Kasumi-1 (cell line): ENCODE measurements around the gene ERC2.

Experiments used
- DNase-seq, 2 experiments: peaks; one replicate each; lab custom pipeline; 2025; lab: John Stamatoyannopoulos, UW

Gene ERC2

GRCh38 chr3:55678546-55679216 is 789.6 kb downstream of the ERC2 start:
- no peak for DNase-seq

GRCh38 chr3:55676643-55677042 is 791.6 kb downstream of the ERC2 start:
- no peak for DNase-seq

GRCh38 chr3:55675478-55675877 is 792.8 kb downstream of the ERC2 start:
- DNase-seq: no peak

GRCh38 chr3:55673764-55674163 is 794.5 kb downstream of the ERC2 start:
- DNase-seq: no peak

GRCh38 chr3:55669133-55669532 is 799.1 kb downstream of the ERC2 start:
- no peak for DNase-seq

- no peak for DNase-seq
These were observed 799.9 kb downstream of the ERC2 start for GRCh38 chr3:55668359-55668758.

GRCh38 chr3:55664387-55664786 is 803.9 kb downstream of the ERC2 start:
- DNase-seq: no peak

GRCh38 chr3:55662683-55663082 is 805.6 kb downstream of the ERC2 start:
- DNase-seq: no peak

- DNase-seq: no peak
These were observed 806.7 kb downstream of the ERC2 start for GRCh38 chr3:55661571-55661970.

GRCh38 chr3:55661141-55661540 is 807.1 kb downstream of the ERC2 start:
- DNase-seq: no peak

- DNase-seq: no peak
These were observed 807.6 kb downstream of the ERC2 start for GRCh38 chr3:55660642-55661041.

GRCh38 chr3:55659701-55660100 is 808.6 kb downstream of the ERC2 start:
- DNase-seq: no peak

GRCh38 chr3:55658690-55659562 is 809.3 kb downstream of the ERC2 start:
- DNase-seq: no peak

GRCh38 chr3:55658270-55658669 is 810.0 kb downstream of the ERC2 start:
- DNase-seq: no peak

- DNase-seq: no peak
These were observed 812.7 kb downstream of the ERC2 start for GRCh38 chr3:55655544-55655943.

- no peak for DNase-seq
These were observed 814.0 kb downstream of the ERC2 start for GRCh38 chr3:55654123-55654760.

GRCh38 chr3:55651011-55651410 is 817.3 kb downstream of the ERC2 start:
- DNase-seq: no peak

- no peak for DNase-seq
These were observed 818.3 kb downstream of the ERC2 start for GRCh38 chr3:55650011-55650410.

- no peak for DNase-seq
These were observed 818.7 kb downstream of the ERC2 start for GRCh38 chr3:55649554-55649953.

GRCh38 chr3:55648591-55649318 is 819.5 kb downstream of the ERC2 start:
- DNase-seq: no peak

- DNase-seq: no peak
These were observed 820.6 kb downstream of the ERC2 start for GRCh38 chr3:55647670-55648069.

GRCh38 chr3:55647063-55647462 is 821.2 kb downstream of the ERC2 start:
- no peak for DNase-seq
